ENCODE measurements around the gene CDK16. TPM values are rescaled to one million over a fixed set of nuclear protein-coding genes. Genes with fewer than 3 reads are reported as not detected.

CDK16 gene
- total RNA-seq, 3 donors from 2014 or later: 81.9 to 111 (median 109) TPM

DNA sequence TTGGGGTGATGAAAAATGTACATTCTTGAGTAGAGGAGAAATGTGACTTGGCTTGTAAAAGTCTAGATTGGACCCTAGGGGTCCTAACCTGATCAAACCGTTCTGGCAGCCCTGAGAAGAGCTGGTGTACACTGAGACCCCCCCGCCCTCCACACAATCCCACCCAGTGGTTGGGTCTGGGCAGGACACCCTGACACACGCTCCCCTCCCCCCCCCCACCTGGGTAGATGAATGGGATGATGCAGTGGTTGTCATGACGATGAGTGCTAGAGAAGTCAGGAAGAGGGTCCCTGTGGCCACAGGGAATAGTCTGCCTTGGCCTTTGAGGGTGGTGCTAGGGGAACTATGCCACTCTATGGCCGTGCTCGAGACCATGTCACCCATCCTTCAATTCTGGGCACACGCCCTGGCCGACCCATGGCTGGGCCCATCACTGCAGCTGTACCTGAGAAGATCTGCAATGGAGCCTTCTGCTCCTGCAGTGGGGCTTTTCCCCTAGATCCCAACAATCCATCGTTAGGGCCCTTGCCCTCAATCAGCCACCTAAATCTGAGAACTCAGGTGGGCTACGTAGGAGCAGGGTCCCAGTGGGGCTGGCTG is 4.4 kb downstream of the CDK16 start:
- Histone ChIP-seq H3K4me3 (no peak overlapping the region), H3K4me1 (ENCODE audit: low read depth) (peaks cover 4% of the 10 kb centered on the region), H3K9me3 (no peaks in the 10 kb centered on the region), H3K36me3 (ENCODE audit: low read depth) (peaks cover 4% of the 10 kb centered on the region)
- no peak for DNase-seq
- intact Hi-C loops (cut with DNase I, micrococcal nuclease): no loop called here
- no peak for ATAC-seq
- TF ChIP-seq, protein P1, sequence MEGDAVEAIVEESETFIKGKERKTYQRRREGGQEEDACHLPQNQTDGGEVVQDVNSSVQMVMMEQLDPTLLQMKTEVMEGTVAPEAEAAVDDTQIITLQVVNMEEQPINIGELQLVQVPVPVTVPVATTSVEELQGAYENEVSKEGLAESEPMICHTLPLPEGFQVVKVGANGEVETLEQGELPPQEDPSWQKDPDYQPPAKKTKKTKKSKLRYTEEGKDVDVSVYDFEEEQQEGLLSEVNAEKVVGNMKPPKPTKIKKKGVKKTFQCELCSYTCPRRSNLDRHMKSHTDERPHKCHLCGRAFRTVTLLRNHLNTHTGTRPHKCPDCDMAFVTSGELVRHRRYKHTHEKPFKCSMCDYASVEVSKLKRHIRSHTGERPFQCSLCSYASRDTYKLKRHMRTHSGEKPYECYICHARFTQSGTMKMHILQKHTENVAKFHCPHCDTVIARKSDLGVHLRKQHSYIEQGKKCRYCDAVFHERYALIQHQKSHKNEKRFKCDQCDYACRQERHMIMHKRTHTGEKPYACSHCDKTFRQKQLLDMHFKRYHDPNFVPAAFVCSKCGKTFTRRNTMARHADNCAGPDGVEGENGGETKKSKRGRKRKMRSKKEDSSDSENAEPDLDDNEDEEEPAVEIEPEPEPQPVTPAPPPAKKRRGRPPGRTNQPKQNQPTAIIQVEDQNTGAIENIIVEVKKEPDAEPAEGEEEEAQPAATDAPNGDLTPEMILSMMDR (IDR thresholded peaks at IDR 0.05): no peak

DNA sequence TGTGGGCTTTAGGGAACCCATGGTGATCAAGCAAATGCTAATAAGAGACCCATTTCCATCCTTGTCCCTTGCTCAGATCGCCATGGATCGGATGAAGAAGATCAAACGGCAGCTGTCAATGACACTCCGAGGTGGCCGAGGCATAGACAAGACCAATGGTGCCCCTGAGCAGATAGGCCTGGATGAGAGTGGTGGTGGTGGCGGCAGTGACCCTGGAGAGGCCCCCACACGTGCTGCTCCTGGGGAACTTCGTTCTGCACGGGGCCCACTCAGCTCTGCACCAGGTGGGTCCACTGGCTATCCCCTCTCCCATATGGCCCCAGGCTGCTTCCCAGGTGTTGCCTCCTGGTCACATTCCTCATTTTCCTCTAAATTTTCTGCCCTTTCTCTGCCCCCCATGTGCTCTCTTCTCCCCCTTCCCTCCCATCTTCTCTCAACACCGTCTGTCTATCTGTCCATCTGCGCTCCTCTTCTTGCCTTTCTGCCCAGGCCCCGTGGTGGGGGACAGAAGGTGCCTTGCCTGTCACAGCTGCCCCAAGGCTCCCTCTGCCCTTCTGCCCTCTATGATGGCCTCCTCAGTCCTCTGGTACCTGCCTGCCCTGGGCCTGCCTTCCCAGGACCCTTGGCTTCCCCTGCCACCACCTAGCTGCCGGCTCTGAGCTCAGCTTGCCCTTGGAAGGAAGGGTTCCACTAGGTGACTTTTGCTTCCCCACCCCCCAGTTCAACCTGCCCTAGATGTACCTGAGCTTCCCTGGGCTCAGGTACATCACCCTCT is 5.2 kb downstream of the CDK16 start:
- Histone ChIP-seq H3K4me3 (no peak overlapping the region), H3K4me1 (ENCODE audit: low read depth) (peaks cover 4% of the 10 kb centered on the region), H3K9me3 (no peaks in the 10 kb centered on the region), H3K36me3 (ENCODE audit: low read depth) (peaks cover 4% of the 10 kb centered on the region)
- no peak for ATAC-seq
- TF ChIP-seq, protein P1 (IDR thresholded peaks at IDR 0.05): no peak
- intact Hi-C loops (cut with DNase I, micrococcal nuclease): no loop called here
- DNase-seq: no peak

DNA sequence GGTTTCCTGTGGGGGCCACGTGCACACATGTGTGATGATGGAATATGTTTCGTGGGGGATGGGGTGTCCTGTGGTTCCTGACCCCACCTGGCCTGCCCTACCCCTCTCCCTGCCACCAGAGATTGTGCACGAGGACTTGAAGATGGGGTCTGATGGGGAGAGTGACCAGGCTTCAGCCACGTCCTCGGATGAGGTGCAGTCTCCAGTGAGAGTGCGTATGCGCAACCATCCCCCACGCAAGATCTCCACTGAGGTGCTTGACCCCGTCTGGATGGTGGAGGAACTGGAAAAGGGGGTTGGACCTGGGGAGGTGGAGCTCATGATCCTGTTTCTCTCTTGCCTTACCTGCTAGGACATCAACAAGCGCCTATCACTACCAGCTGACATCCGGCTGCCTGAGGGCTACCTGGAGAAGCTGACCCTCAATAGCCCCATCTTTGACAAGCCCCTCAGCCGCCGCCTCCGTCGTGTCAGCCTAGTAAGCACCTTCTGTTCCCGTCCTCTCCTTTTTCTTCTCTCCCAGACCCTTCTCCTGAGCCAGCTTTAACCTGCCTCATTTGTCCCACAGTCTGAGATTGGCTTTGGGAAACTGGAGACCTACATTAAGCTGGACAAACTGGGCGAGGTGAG is 5.9 kb downstream of the CDK16 start:
- Histone ChIP-seq H3K9me3 (no peaks in the 10 kb centered on the region), H3K36me3 (ENCODE audit: low read depth) (peaks cover 4% of the 10 kb centered on the region), H3K4me1 (ENCODE audit: low read depth) (peaks cover 4% of the 10 kb centered on the region), H3K4me3 (no peak overlapping the region)
- intact Hi-C loops (cut with DNase I, micrococcal nuclease): no loop called here
- TF ChIP-seq, protein P1 (IDR thresholded peaks at IDR 0.05): no peak
- ATAC-seq: no peak
- DNase-seq: no peak

DNA sequence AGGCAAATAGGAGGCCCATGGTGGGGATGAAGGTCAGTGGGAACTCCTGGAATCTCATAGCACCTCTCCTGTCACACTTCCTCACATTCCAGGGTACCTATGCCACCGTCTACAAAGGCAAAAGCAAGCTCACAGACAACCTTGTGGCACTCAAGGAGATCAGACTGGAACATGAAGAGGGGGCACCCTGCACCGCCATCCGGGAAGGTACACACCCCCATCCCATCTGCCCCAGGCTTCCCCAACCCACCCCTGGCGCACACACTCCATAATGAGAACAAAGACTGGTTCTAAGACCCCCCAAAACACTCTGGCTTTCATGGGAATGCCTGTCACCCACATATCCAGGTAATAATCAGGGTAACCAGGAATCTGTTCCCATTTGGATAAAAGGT is 6.4 kb downstream of the CDK16 start:
- no peaks in the 10 kb centered on the region for H3K9me3 ChIP-seq
- TF ChIP-seq, protein P1 (IDR thresholded peaks at IDR 0.05): no peak
- H3K4me3 ChIP-seq: no peak overlapping the region
- intact Hi-C loops (cut with DNase I, micrococcal nuclease): no loop called here
- ATAC-seq (no peak), DNase-seq (no peak)
- peaks cover 4% of the 10 kb centered on the region for H3K36me3 ChIP-seq (ENCODE audit: low read depth)
- peaks cover under 1% of the 10 kb centered on the region for H3K4me1 ChIP-seq (ENCODE audit: low read depth)

DNA sequence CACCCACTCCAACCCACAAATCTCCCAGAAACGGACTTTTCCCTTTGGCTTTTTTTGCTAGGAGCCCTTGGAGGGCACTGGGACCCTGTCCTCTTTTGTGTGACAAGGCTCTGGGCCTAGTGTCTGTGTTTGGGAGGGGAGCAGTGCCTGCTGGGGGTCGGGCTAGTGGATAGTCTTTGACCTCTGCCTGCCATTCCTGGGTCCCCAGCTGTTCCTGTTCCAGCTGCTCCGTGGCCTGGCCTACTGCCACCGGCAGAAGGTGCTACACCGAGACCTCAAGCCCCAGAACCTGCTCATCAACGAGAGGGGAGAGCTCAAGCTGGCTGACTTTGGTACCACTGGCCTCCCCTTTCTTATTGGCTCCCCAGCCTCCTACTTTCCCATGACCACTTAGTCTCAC is 7.6 kb downstream of the CDK16 start:
- intact Hi-C loops (cut with DNase I, micrococcal nuclease): no loop called here
- no peaks in the 10 kb centered on the region for H3K4me1 ChIP-seq (ENCODE audit: low read depth)
- DNase-seq (no peak), ATAC-seq (no peak)
- no peaks in the 10 kb centered on the region for H3K9me3 ChIP-seq
- peaks cover 4% of the 10 kb centered on the region for H3K36me3 ChIP-seq (ENCODE audit: low read depth)
- H3K4me3 ChIP-seq: no peak overlapping the region
- TF ChIP-seq, protein P1 (IDR thresholded peaks at IDR 0.05): no peak
